A673 (cell line): ENCODE measurements around the gene CCDC6. TPM values are rescaled to one million over a fixed set of nuclear protein-coding genes. Genes with fewer than 3 reads are reported as not detected.

Source experiments
- BruUV-seq: library from RNA; stranded (reverse); fragments of 400-500 nt; replicated peaks from 2 replicates; lab custom pipeline; 2021; lab: Mats Ljungman, UMichigan
- CTCF ChIA-PET: fragments of 300-600 bp; sonication (Branson Sonifier 250); formaldehyde crosslinking; loops from one replicate; lab custom pipeline; 2022; ENCODE audit warnings: antibody characterized with exemption; lab: Charles Lee
- POLR2A ChIA-PET: fragments of 300-600 bp; sonication (Branson Sonifier 250); formaldehyde crosslinking; loops from one replicate; lab custom pipeline; 2022; ENCODE audit warnings: antibody characterized with exemption; ENCODE audit not compliant: low non-redundant PET; lab: Charles Lee
- DNase-seq: peaks from one replicate; pipeline ENCODE4 v3.0.0-alpha.2; 2015; ENCODE audit warnings: low spot score
- H3K27ac ChIP-seq: fragments of 200-600 bp; sonication (generic); 2 replicates; pipeline ENCODE4 v1.5.1; 2016; ENCODE audit warnings: mixed run types, low read depth, mild to moderate bottlenecking, mixed read lengths, antibody characterized with exemption, low read length; ENCODE audit not compliant: poor library complexity, severe bottlenecking
- H3K27me3 ChIP-seq: fragments of 200-600 bp; sonication (generic); replicated peaks from 2 replicates; pipeline ENCODE4 v1.6.1; 2017; ENCODE audit warnings: mixed run types, low read depth, mild to moderate bottlenecking, mixed read lengths, antibody characterized with exemption, low read length; ENCODE audit not compliant: insufficient read depth, poor library complexity
- H3K36me3 ChIP-seq: fragments of 200-600 bp; sonication (generic); 2 replicates; pipeline ENCODE4 v1.6.1; 2016; ENCODE audit warnings: mixed run types, mild to moderate bottlenecking, mixed read lengths, antibody characterized with exemption, low read length; ENCODE audit not compliant: insufficient read depth, poor library complexity, severe bottlenecking
- H3K4me1 ChIP-seq: fragments of 200-600 bp; sonication (generic); 2 replicates; pipeline ENCODE4 v1.6.1; 2017; ENCODE audit warnings: mixed run types, mild to moderate bottlenecking, mixed read lengths, antibody characterized with exemption, low read length; ENCODE audit not compliant: insufficient read depth, poor library complexity, severe bottlenecking
- H3K4me3 ChIP-seq: fragments of 200-600 bp; sonication (generic); 2 replicates; pipeline ENCODE4 v1.5.1; 2016; ENCODE audit warnings: low read depth, mixed run types, mild to moderate bottlenecking, mixed read lengths, low read length; ENCODE audit not compliant: poor library complexity, severe bottlenecking
- H3K9me3 ChIP-seq: fragments of 200-600 bp; sonication (generic); 2 replicates; pipeline ENCODE4 v1.6.1; 2016; ENCODE audit warnings: mixed run types, low read depth, mild to moderate bottlenecking, mixed read lengths, antibody characterized with exemption, low read length; ENCODE audit not compliant: poor library complexity, severe bottlenecking
- CTCF ChIP-seq: fragments of 300-800, 200-600 bp; sonication (generic); conservative IDR thresholded peaks from 2 replicates; pipeline ENCODE4 v1.5.1; 2017; ENCODE audit warnings: low read depth, mild to moderate bottlenecking, antibody characterized with exemption, low read length, moderate library complexity, mixed read lengths
- EZH2 ChIP-seq: fragments of 200-600 bp; sonication (generic); IDR thresholded peaks from 2 replicates; pipeline ENCODE4 v1.6.1; 2017; ENCODE audit warnings: borderline replicate concordance, low read depth, mild to moderate bottlenecking, mixed read lengths, antibody characterized with exemption, low read length; ENCODE audit not compliant: poor library complexity, severe bottlenecking
- intact Hi-C: fragments of 100-400 bp; cut with micrococcal nuclease; formaldehyde crosslinking; loops from one replicate; pipeline ENCODE4 v1.10.0; 2022; ENCODE audit not compliant: unreplicated experiment
- total RNA-seq: library from RNA; stranded (reverse); gene quantifications from 2 replicates; pipeline ENCODE4 v1.2.3, GENCODE V29; 2021

CCDC6 gene
- total RNA-seq, 1 experiment from 2014 or later, result 28.1 TPM

- Histone ChIP-seq H3K27ac (no peak overlapping the region), H3K9me3 (no peaks in the 10 kb centered on the region), H3K4me3 (no peak overlapping the region), H3K4me1 (peaks cover 14% of the 10 kb centered on the region), H3K27me3 (no peaks in the 10 kb centered on the region), H3K36me3 (no peaks in the 10 kb centered on the region)
- no peak for DNase-seq
- POLR2A ChIA-PET, result no interaction called here
- no TSS peak for BruUV-seq
- CTCF ChIA-PET, result no interaction called here
- no peak for TF ChIP-seq CTCF
- TF ChIP-seq EZH2, result no peak
- intact Hi-C loops, result no loop called here
These were observed 87.1 kb downstream of the CCDC6 start for GRCh38 chr10:59819265-59819664.

GRCh38 chr10:59817773-59818172 is 88.6 kb downstream of the CCDC6 start:
- H3K27me3 ChIP-seq, result no peaks in the 10 kb centered on the region
- no peak for DNase-seq
- H3K4me3 ChIP-seq, result no peak overlapping the region
- no peak overlapping the region for H3K27ac ChIP-seq
- H3K36me3 ChIP-seq, result no peaks in the 10 kb centered on the region
- BruUV-seq, result no TSS peak
- TF ChIP-seq EZH2, result no peak
- no peaks in the 10 kb centered on the region for H3K9me3 ChIP-seq
- intact Hi-C loops, result no loop called here
- H3K4me1 ChIP-seq, result peaks cover 14% of the 10 kb centered on the region
- ChIA-PET CTCF (no interaction called here), POLR2A (no interaction called here)

GRCh38 chr10:59814878-59815277 is 91.5 kb downstream of the CCDC6 start:
- DNase-seq, result no peak
- POLR2A ChIA-PET, result no interaction called here
- H3K27me3 ChIP-seq, result no peaks in the 10 kb centered on the region
- H3K4me3 ChIP-seq, result no peak overlapping the region
- H3K9me3 ChIP-seq, result no peaks in the 10 kb centered on the region
- no peak overlapping the region for H3K27ac ChIP-seq
- H3K4me1 ChIP-seq, result peaks cover 12% of the 10 kb centered on the region
- CTCF ChIA-PET, result no interaction called here
- TF ChIP-seq EZH2 (no peak), CTCF (no peak)
- intact Hi-C loops, result no loop called here
- peaks cover 6% of the 10 kb centered on the region for H3K36me3 ChIP-seq
- BruUV-seq, result no TSS peak

- peaks cover 24% of the 10 kb centered on the region for H3K4me1 ChIP-seq
- no peak overlapping the region for H3K27ac ChIP-seq
- BruUV-seq, result no TSS peak
- no peak for TF ChIP-seq CTCF
- no peak for TF ChIP-seq EZH2
- POLR2A ChIA-PET, result no interaction called here
- intact Hi-C loops, result no loop called here
- no peaks in the 10 kb centered on the region for H3K9me3 ChIP-seq
- H3K4me3 ChIP-seq, result no peak overlapping the region
- no peak for DNase-seq
- H3K36me3 ChIP-seq, result peaks cover 6% of the 10 kb centered on the region
- no peaks in the 10 kb centered on the region for H3K27me3 ChIP-seq
- CTCF ChIA-PET, result no interaction called here
These were observed 93.7 kb downstream of the CCDC6 start for GRCh38 chr10:59812519-59813122.
